ENCODE data around the gene PBX2. TPM values are rescaled to one million over a fixed set of nuclear protein-coding genes. Genes with fewer than 3 reads are reported as not detected.
"Not testable (repeated sequence)": the region's sequence is repeated elsewhere in the genome, so short reads cannot be mapped to it uniquely, and the experiment has no call there.

PBX2 gene
- total RNA-seq, 1 experiment from 2014 or later, result 14.3 TPM

- not testable (repeated sequence) for DNase-seq (ENCODE audit: low spot score)
Observed at GRCh38 chr6:32187725-32188380, 2.1 kb downstream of the PBX2 start.

- no peak for DNase-seq (ENCODE audit: low spot score)
Observed at GRCh38 chr6:32187009-32187709, 2.8 kb downstream of the PBX2 start.

DNA sequence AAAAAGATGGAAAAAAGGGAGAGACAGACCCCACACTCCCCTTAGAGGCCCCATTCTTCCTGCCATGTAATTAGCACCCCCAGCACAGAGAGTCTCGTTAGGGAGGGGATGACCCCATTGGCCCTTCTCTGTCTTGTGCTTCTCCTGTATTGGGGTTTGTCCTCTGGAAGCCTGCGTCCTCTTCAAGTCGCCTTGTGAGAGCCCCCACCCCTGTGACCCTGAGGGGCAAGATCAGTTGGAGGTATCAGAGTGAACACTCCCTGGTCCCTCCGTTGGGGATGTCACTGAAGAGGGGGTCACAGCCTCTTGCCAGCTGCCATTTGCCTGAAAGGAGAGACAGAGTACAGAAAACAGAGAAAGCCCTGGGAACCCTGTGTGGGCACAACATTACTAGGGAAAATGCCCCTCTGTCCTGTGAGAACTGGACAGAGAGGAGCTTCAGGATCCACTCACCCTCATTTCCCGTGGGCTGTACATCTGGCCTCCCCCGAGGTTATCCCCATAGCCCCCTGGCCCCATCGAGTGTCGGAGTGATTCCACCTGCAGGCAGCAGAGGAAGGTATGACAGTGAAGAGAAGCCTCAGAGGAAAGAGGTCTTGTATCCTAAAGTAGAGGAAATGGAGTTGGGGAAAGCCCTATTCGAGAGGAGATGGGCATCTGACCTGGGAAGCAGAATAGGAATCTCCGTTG, 3.7 kb downstream of the PBX2 start:
- not testable (repeated sequence) for DNase-seq (ENCODE audit: low spot score)

- peak; percentile 86 for DNase-seq (ENCODE audit: low spot score)
Observed at GRCh38 chr6:32185681-32186131, 4.3 kb downstream of the PBX2 start.

DNA sequence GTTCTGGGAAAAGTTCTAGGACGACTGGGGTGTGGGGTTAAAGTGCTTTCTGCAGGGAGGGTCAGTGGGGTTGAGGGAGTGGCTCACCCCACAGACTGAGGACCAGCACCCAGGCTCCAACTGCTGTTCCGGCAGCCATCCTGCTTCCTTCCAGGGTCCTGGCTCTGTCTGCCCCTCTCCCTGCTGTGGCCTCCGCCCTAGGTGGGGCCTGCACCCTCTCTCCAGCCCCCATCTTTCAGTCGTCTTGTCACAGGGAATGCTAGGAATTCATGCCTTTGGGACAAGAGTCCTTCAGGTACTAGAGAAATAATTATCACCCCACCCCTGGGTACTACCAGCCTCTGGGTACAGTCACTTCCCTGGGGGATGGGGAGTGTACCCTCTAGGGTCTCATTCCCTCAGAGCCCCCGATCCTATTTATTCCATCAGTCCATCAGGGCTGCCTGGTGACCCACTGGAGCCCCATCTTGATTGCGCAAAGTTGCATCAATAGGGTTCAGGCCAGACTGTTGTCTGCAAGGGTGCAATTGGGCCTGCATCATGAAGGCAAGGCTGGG, 5.8 kb downstream of the PBX2 start, which contains the start of gene AGER:
Gene AGER, minus strand, starts transcription at position 170 of the 557 bp plus-strand sequence. Its CDS starts 31 bp downstream, at position 139.
- no peak for DNase-seq (ENCODE audit: low spot score)

- no peak for DNase-seq (ENCODE audit: low spot score)
Observed at GRCh38 chr6:32183483-32184083, 6.4 kb downstream of the PBX2 start.

- no peak for DNase-seq (ENCODE audit: low spot score)
Observed at GRCh38 chr6:32183030-32183429, 7.0 kb downstream of the PBX2 start.

DNA sequence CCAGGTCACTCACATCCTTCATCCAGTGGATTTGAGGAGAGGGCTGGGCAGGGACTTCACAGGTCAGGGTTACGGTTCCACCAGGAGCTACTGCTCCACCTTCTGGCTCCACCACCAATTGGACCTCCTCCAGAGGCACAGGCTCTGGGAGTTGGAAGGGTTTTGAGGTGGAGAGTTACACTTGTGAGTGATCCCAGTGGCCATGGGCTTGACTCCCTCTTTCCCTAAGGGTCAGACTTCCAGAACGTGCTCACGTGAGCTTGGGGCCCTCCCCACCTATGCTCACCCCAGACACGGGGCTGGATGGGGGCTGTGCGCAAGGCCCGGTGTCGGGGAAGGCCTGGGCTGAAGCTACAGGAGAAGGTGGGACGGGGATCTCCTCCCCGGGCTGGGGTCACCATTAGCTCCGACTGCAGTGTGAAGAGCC, 7.4 kb downstream of the PBX2 start:
- no peak for DNase-seq (ENCODE audit: low spot score)

DNA sequence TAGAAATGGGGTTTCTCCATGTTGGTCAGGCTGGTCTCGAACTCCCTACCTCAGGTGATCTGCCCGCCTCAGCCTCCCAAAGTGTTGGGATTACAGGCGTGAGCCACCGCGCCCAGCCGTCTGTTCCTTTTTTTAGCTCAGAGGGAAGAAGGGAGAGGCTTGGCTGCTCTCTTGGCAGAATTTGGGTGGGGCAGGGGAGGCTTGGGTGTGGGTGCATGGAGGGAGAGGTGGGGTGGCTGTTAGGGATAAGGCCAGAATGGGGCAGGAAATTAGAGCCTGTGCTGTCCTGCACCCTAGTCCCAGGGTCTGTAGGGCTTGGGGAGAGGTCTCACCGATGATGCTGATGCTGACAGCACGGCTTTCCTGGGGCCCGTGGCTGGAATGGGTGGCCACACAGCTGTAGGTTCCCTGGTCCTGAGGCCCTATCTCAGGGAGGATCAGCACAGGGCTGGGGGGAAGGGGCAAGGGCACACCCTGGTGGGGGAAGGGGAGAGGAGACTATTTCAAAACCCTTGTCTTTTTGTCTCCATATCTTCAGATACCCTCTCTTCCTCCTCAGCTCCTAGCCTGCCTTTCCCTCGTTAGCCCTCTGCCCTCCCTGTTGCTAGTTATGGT, 8.0 kb downstream of the PBX2 start:
- DNase-seq (ENCODE audit: low spot score), result no peak

DNA sequence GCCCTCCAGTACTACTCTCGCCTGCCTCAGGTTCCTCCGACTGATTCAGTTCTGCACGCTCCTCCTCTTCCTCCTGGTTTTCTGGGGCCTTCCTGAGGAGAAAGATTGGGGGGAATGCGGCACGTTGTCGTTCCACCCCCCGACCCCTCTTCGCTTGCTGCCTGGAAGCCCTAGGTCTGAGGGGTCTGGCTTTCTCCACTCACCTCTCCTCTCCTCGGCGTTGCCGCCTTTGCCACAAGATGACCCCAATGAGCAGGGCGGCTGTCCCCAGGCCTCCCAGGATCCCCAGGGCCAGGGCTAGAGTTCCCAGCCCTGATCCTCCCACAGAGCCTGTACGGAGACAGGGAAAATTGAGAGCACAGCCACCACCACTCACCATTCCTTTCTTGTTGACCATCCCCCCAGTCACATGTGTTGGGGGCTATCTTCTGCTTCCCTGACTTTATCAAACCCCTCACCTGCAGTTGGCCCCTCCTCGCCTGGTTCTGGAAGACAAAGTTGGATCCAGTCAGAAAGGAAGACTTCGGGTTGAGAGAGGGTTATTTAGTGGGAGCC, 8.8 kb downstream of the PBX2 start:
- no peak for DNase-seq (ENCODE audit: low spot score)

DNA sequence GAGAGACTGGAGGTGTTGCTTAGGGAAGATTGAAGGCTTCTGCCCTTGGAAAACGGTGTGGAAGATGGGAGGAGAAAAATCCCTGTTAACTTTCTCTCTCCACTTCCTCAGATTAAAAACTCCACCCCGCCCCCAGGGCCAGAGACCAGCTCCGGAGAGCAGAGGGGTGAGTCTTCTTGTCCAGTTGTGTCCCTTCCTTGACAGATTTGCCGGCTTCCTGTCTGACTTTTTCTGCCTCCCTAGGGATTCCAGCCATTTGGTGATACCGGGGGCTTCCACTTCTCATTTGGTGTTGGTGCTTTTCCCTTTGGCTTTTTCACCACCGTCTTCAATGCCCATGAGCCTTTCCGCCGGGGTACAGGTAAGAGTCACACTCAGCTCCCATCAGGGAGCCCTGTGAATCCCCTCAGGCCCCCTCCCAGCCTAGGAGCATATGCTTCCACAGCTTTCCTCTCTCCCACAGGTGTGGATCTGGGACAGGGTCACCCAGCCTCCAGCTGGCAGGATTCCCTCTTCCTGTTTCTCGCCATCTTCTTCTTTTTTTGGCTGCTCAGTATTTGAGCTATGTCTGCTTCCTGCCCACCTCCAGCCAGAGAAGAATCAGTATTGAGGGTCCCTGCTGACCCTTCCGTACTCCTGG, 10.1 kb downstream of the PBX2 start:
- no peak for DNase-seq (ENCODE audit: low spot score)

GRCh38 chr6:32178547-32179440, 11.2 kb downstream of the PBX2 start:
- DNase-seq (ENCODE audit: low spot score), result no peak

GRCh38 chr6:32177788-32178546, 12.0 kb downstream of the PBX2 start, which contains the start of gene RNF5:
Gene RNF5, plus strand, starts transcription at chr6:32178405. Its CDS starts 107 bp downstream, at chr6:32178512.
- peak; percentile 100 for DNase-seq (ENCODE audit: low spot score)

- no peak for DNase-seq (ENCODE audit: low spot score)
Observed at GRCh38 chr6:32177183-32177787, 12.7 kb downstream of the PBX2 start.

- DNase-seq (ENCODE audit: low spot score), result peak; percentile 53
Observed at GRCh38 chr6:32176476-32177182, 13.4 kb downstream of the PBX2 start.

- peak; percentile 91 for DNase-seq (ENCODE audit: low spot score)
Observed at GRCh38 chr6:32175711-32176475, 14.1 kb downstream of the PBX2 start, which contains the start of gene AGPAT1. Gene AGPAT1, minus strand, starts transcription at chr6:32176084. Its CDS starts 4,588 bp downstream, at chr6:32171496.

DNA sequence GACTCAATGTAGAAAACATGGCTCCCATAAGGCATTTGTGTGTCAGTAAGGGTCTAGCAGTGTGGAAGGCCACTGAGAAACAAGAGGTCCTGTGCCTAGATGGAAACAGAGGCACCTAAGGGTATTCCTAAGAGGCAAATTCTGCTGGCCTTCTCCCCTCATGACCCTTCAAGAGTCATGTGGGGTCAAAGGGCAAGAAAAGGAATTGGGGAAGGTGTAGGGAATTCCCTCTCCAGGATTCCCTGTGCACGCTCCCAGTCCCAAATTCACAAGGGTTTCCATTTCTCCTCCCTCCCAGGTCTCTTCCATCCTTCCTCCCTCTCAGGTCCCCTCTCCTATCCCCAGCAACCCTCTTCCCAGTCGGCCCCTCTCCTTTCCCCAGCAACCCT, 14.7 kb downstream of the PBX2 start:
- no peak for DNase-seq (ENCODE audit: low spot score)

Measured in H4 (cell line).